GM12878 (cell line): ENCODE results near the gene SPAG9. TPM values are rescaled to one million over a fixed set of nuclear protein-coding genes. Genes with fewer than 3 reads are reported as not detected.

ENCODE experiments used
- ATAC-seq: fragments of 200-7000 bp; cut with Tn5 transposase; 3 replicates; pipeline ENCODE4 v1.9.1; 2020; ENCODE audit warnings: mild to moderate bottlenecking, moderate library complexity
- BruUV-seq: library from RNA; stranded (reverse); fragments of 400-500 nt; replicated peaks from 2 replicates; lab custom pipeline; 2021; lab: Mats Ljungman, UMichigan
- CTCF ChIA-PET: fragments of 300-600 bp; sonication (Branson Sonifier 250); formaldehyde crosslinking; extraction: SDS; loops from one replicate; lab custom pipeline; 2021; ENCODE audit warnings: inconsistent platforms; lab: Yijun Ruan, JAX
- POLR2A ChIA-PET: fragments of 350-600 bp; formaldehyde crosslinking; extraction: SDS; loops from one replicate; lab custom pipeline; 2021; ENCODE audit warnings: inconsistent platforms; lab: Charles Lee
- RAD21 ChIA-PET: fragments of 300-600 bp; sonication (Branson Sonifier 250); formaldehyde crosslinking; loops from one replicate; lab custom pipeline; 2023; ENCODE audit warnings: antibody characterized with exemption; ENCODE audit not compliant: unreplicated experiment; lab: Charles Lee
- SMC1A ChIA-PET: fragments of 300-600 bp; sonication (Branson Sonifier 250); formaldehyde crosslinking; loops from one replicate; lab custom pipeline; 2023; ENCODE audit not compliant: unreplicated experiment, uncharacterized antibody; lab: Charles Lee
- DNase-seq: peaks from one replicate; pipeline ENCODE4 v3.0.0-alpha.2; 2011; ENCODE audit warnings: low read depth, low spot score
- FAIRE-seq: peaks from 3 replicates; lab custom pipeline; 2011; peaks lifted over from hg19 to GRCh38; lab: Jason Lieb, UNC
- H2AFZ ChIP-seq: 2 replicates; pipeline ENCODE4 v1.6.0; 2011; ENCODE audit warnings: low read depth, low read length, control low read depth; ENCODE audit not compliant: control insufficient read depth
- H3K27ac ChIP-seq: 2 replicates; pipeline ENCODE4 v1.5.1; 2011; ENCODE audit warnings: control low read depth; ENCODE audit not compliant: control insufficient read depth, insufficient read depth
- H3K27me3 ChIP-seq, 2 experiments: replicated peaks in 1 of 2; 2 replicates each; pipeline versions ENCODE4 v1.6.0 to v1.6.1; 2011; ENCODE audit warnings: low read length in 1 of 2; ENCODE audit not compliant: control insufficient read depth in 2 of 2, insufficient read depth in 2 of 2
- H3K36me3 ChIP-seq, 2 experiments: 2 replicates each; pipeline ENCODE4 v1.5.1; 2011; ENCODE audit warnings: low read length in 1 of 2; ENCODE audit not compliant: control insufficient read depth in 2 of 2, insufficient read depth in 2 of 2
- H3K4me1 ChIP-seq: 2 replicates; pipeline ENCODE4 v1.6.1; 2011; ENCODE audit warnings: mild to moderate bottlenecking, low read length, moderate library complexity, mixed read lengths; ENCODE audit not compliant: control insufficient read depth, insufficient read depth
- H3K4me2 ChIP-seq: 2 replicates; pipeline ENCODE4 v1.6.0; 2011; ENCODE audit warnings: control low read depth; ENCODE audit not compliant: control insufficient read depth, insufficient read depth
- H3K4me3 ChIP-seq: fragments of 200-600 bp; sonication (generic); 2 replicates; pipeline ENCODE4 v1.5.1; 2016
- H3K79me2 ChIP-seq: 2 replicates; pipeline ENCODE4 v1.6.0; 2011; ENCODE audit warnings: low read length; ENCODE audit not compliant: control insufficient read depth, insufficient read depth
- H3K9ac ChIP-seq: 2 replicates; pipeline ENCODE4 v1.8.0; 2011; ENCODE audit warnings: low read length, control low read depth, mixed read lengths; ENCODE audit not compliant: control insufficient read depth, insufficient read depth
- H3K9me3 ChIP-seq: replicated peaks from 3 replicates; pipeline ENCODE4 v1.5.1; 2011; ENCODE audit warnings: mild to moderate bottlenecking, low read length; ENCODE audit not compliant: control insufficient read depth, insufficient read depth
- H4K20me1 ChIP-seq: 2 replicates; pipeline ENCODE4 v1.6.0; 2011; ENCODE audit not compliant: control insufficient read depth, insufficient read depth
- BMI1 ChIP-seq: fragments of 450-650 bp; IDR thresholded peaks from 2 replicates; pipeline ENCODE4 v1.6.1; 2016; ENCODE audit warnings: mild to moderate bottlenecking, moderate library complexity, borderline replicate concordance
- CEBPZ ChIP-seq: fragments of 150-350 bp; IDR thresholded peaks from 2 replicates; pipeline ENCODE4 v1.6.1; 2016; ENCODE audit warnings: low read depth, low read length
- E4F1 ChIP-seq: fragments of 450-650 bp; IDR thresholded peaks from 2 replicates; pipeline ENCODE4 v1.6.1; 2018; ENCODE audit warnings: borderline replicate concordance, mild to moderate bottlenecking; ENCODE audit not compliant: partially characterized antibody
- PRDM15 ChIP-seq: fragments of 450-650 bp; formaldehyde crosslinking; IDR thresholded peaks from 2 replicates; pipeline ENCODE4 v1.4.0; 2020; ENCODE audit warnings: mild to moderate bottlenecking, moderate library complexity
- SPI1 ChIP-seq: IDR thresholded peaks from 2 replicates; pipeline ENCODE4 v1.6.1; 2011; ENCODE audit warnings: low read depth, mild to moderate bottlenecking, low read length, moderate library complexity, borderline replicate concordance; ENCODE audit not compliant: insufficient read depth
- ZNF24 ChIP-seq: fragments of 450-650 bp; IDR thresholded peaks from 2 replicates; pipeline ENCODE4 v1.6.1; 2017; ENCODE audit warnings: antibody characterized with exemption, mild to moderate bottlenecking
- ZNF687 ChIP-seq: fragments of 450-650 bp; IDR thresholded peaks from 2 replicates; pipeline ENCODE4 v1.6.1; 2017; ENCODE audit warnings: mild to moderate bottlenecking, moderate library complexity
- WGBS: methylation state at CpG from one replicate; pipeline ENCODE4 v1.1.6; 2016; ENCODE audit warnings: low lambda C conversion rate; ENCODE audit not compliant: insufficient replicate concordance, insufficient coverage; ENCODE audit errors: missing lambda C conversion rate; 5-methylcytosine and 5-hydroxymethylcytosine counted together
- in situ Hi-C: fragments of 300-500 bp; cut with MboI; formaldehyde crosslinking; loops from 9 replicates; pipeline ENCODE4 v1.14.3; 2018; ENCODE audit warnings: mixed read lengths
- intact Hi-C: fragments of 100-400 bp; cut with micrococcal nuclease; formaldehyde crosslinking; loops from one replicate; pipeline ENCODE4 v1.14.2; 2022; ENCODE audit not compliant: unreplicated experiment
- polyA plus RNA-seq, 11 experiments: library from polyadenylated mRNA; depleted of rRNA in 4 of 11; unstranded in 6 of 11; stranded (reverse) in 5 of 11; fragments of >200 nt; fragmentation: Nextera tagmentation in 4 of 11; fragmentation: Illumina TruSeq in 1 of 11; extraction: Ambion mirVana in 4 of 11; extraction: Trizol in 1 of 11; gene quantifications; 1 replicate in 1 of 11; 2 replicates in 10 of 11; pipeline versions ENCODE4 v1.2.1 to v1.2.3, GENCODE V29; 2011 to 2016; ENCODE audit warnings: inconsistent platforms in 2 of 11, missing spikeins in 2 of 11, low read depth in 1 of 11
- total RNA-seq, 4 experiments: library from RNA; depleted of rRNA in 3 of 4; stranded (reverse); fragments of >200 nt in 3 of 4; fragmentation: Illumina TruSeq in 1 of 4; extraction: Trizol in 1 of 4; gene quantifications; 2 replicates each; pipeline versions ENCODE4 v1.2.1 to v1.2.3, GENCODE V29; 2013 to 2021

SPAG9 gene
- total and polyA plus RNA-seq, 10 of the 15 experiments (the other 5 are each of a cell fraction or from before 2014, with no cell fraction given) = 6.6 to 42.0 (median 24.9) TPM

- H3K9me3 ChIP-seq = no peaks in the 10 kb centered on the region
- no peak overlapping the region for H2AFZ ChIP-seq
- H3K9ac ChIP-seq = no peak overlapping the region
- ChIA-PET CTCF (interaction anchor here (2.6 kb wide), 1 partner anchor 93 kb away, joined by 11 read pairs; no protein-coding TSS in a partner anchor), SMC1A (interaction anchor here (1.0 kb wide), 1 partner anchor 86 kb away, joined by 3 read pairs; no protein-coding TSS in a partner anchor), POLR2A (interaction anchor here (0.6 to 0.7 kb wide), 2 partner anchors 12 to 76 kb away, joined by 3 to 4 read pairs; no protein-coding TSS in a partner anchor), RAD21 (interaction anchor here (1.2 kb wide), 1 partner anchor 87 kb away, joined by 3 read pairs; no protein-coding TSS in a partner anchor)
- no peak for ATAC-seq
- H3K4me3 ChIP-seq = no peak overlapping the region
- in situ Hi-C loops (no loop called here), intact Hi-C loops (no loop called here)
- H3K36me3 ChIP-seq = no peaks in the 10 kb centered on the region
- DNase-seq = no peak
- BruUV-seq = no TSS peak
- WGBS = 46% methylated on average over 3 of the region's 3 CpGs
- no peaks in the 10 kb centered on the region; a peak in 1 of 4 replicates for H3K27me3 ChIP-seq
- H3K79me2 ChIP-seq = no peaks in the 10 kb centered on the region
- no peak overlapping the region for H3K4me2 ChIP-seq
- peaks cover 13% of the 10 kb centered on the region for H3K4me1 ChIP-seq
- no peak for TF ChIP-seq SPI1
- TF ChIP-seq ZNF687 = no peak
- TF ChIP-seq E4F1 = no peak
- TF ChIP-seq PRDM15 (CRISPR knock-in tag) = no peak
- no peak for TF ChIP-seq ZNF24
- TF ChIP-seq CEBPZ = no peak
- no peak for TF ChIP-seq BMI1
- H3K27ac ChIP-seq = no peak overlapping the region
- no peak for FAIRE-seq
- H4K20me1 ChIP-seq = no peaks in the 10 kb centered on the region
Measured at GRCh38 chr17:50945779-50946222, 174.9 kb downstream of the SPAG9 start.
